Kidney tubule cell (primary cell): ENCODE data around the gene SLC14A1.

Source experiments
- DNase-seq: peaks from one replicate; pipeline ENCODE4 v3.0.0-alpha.2; 2018; ENCODE audit warnings: low spot score

Gene SLC14A1

DNA sequence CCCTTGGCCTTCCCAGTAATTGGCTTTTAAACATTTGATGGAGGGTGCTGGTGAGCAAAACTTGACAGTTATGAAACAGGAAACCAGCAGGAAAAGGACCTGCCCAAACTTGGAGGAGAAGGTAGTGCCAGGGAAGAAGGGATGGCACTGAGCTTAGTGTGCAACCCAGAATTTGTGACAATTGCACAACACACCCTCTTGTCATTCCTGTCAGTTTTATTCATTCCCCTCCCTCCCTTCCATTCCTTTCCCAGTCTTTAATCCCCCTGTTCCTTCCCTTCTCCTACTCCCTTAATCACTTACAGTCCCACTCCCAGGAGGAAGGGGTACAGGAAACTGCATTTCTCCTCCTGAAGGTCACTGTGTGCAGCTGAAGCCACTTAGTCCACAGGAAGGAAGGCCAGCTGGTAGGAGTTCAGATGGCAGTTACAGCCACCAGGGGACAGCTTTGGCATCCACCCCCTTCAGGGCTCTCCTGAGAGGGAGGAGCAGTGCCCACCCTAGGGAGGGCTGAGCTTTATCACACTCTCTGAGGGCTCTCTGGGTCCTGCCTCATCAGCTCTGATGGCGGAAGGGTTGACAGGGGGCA, 77.5 kb downstream of the SLC14A1 start:
- DNase-seq: no peak
